ENCODE data around the gene IQGAP2.
"Not testable (repeated sequence)": the region's sequence is repeated elsewhere in the genome, so short reads cannot be mapped to it uniquely, and the experiment has no call there.

IQGAP2 gene

GRCh38 chr5:76500633-76501393 is 97.7 kb downstream of the IQGAP2 start:
- DNase-seq: no peak

GRCh38 chr5:76503929-76504328 is 100.8 kb downstream of the IQGAP2 start:
- no peak for DNase-seq

GRCh38 chr5:76504901-76505564 is 101.9 kb downstream of the IQGAP2 start:
- DNase-seq: no peak

- no peak for DNase-seq
These were observed 110.4 kb downstream of the IQGAP2 start for GRCh38 chr5:76513476-76513875.

- DNase-seq: no peak
These were observed 111.2 kb downstream of the IQGAP2 start for GRCh38 chr5:76514292-76514691.

- DNase-seq: no peak
These were observed 111.6 kb downstream of the IQGAP2 start for GRCh38 chr5:76514713-76515112.

- no peak for DNase-seq
These were observed 114.2 kb downstream of the IQGAP2 start for GRCh38 chr5:76517334-76517733.

- not testable (repeated sequence) for DNase-seq
These were observed 115.2 kb downstream of the IQGAP2 start for GRCh38 chr5:76518246-76518645.

GRCh38 chr5:76521240-76521758 is 118.2 kb downstream of the IQGAP2 start:
- DNase-seq: no peak

GRCh38 chr5:76522103-76522935 is 119.2 kb downstream of the IQGAP2 start:
- no peak for DNase-seq

GRCh38 chr5:76524101-76524835 is 121.2 kb downstream of the IQGAP2 start:
- no peak for DNase-seq

- no peak for DNase-seq
These were observed 121.8 kb downstream of the IQGAP2 start for GRCh38 chr5:76524868-76525267.

- no peak for DNase-seq
These were observed 122.9 kb downstream of the IQGAP2 start for GRCh38 chr5:76525956-76526355.

GRCh38 chr5:76526950-76527583 is 124.0 kb downstream of the IQGAP2 start:
- DNase-seq: no peak

GRCh38 chr5:76527685-76528161 is 124.6 kb downstream of the IQGAP2 start:
- no peak for DNase-seq

- DNase-seq: no peak
These were observed 125.7 kb downstream of the IQGAP2 start for GRCh38 chr5:76528547-76529331.

- no peak for DNase-seq
These were observed 126.6 kb downstream of the IQGAP2 start for GRCh38 chr5:76529464-76530344.

- DNase-seq: no peak
These were observed 129.0 kb downstream of the IQGAP2 start for GRCh38 chr5:76532052-76532451.

GRCh38 chr5:76532973-76533372 is 129.9 kb downstream of the IQGAP2 start:
- DNase-seq: no peak

Data from anterior cingulate cortex (tissue), 58 donors.